HEK293T (cell line): ENCODE data around the gene CEP350.

Source experiments
- CTCF ChIA-PET: fragments of 350-600 bp; formaldehyde crosslinking; extraction: SDS; loops from one replicate; lab custom pipeline; 2021; ENCODE audit warnings: antibody characterized with exemption, inconsistent platforms; lab: Yijun Ruan, JAX
- POLR2A ChIA-PET: fragments of 350-600 bp; formaldehyde crosslinking; extraction: SDS; loops from one replicate; lab custom pipeline; 2020; ENCODE audit warnings: antibody characterized with exemption, inconsistent platforms; lab: Yijun Ruan, JAX
- DNase-seq: peaks from one replicate; pipeline ENCODE4 v3.0.0; 2012; ENCODE audit warnings: mixed read lengths; ENCODE audit errors: extremely low spot score
- ARNT ChIP-seq: fragments of 450-650 bp; IDR thresholded peaks from 2 replicates; pipeline ENCODE4 v1.6.1; 2017; ENCODE audit warnings: mild to moderate bottlenecking
- BHLHE40 ChIP-seq: fragments of 450-650 bp; IDR thresholded peaks from 2 replicates; pipeline ENCODE4 v1.6.1; 2016; ENCODE audit warnings: mild to moderate bottlenecking, moderate library complexity, borderline replicate concordance
- CTBP1 ChIP-seq: fragments of 450-650 bp; IDR thresholded peaks from 2 replicates; pipeline ENCODE4 v1.6.1; 2016; ENCODE audit warnings: borderline replicate concordance
- ELF4 ChIP-seq: fragments of 450-650 bp; IDR thresholded peaks from 2 replicates; pipeline ENCODE4 v1.6.1; 2017; ENCODE audit warnings: antibody characterized with exemption
- FOXA1 ChIP-seq: fragments of 450-650 bp; IDR thresholded peaks from 2 replicates; pipeline ENCODE4 v1.6.1; 2016; ENCODE audit warnings: mild to moderate bottlenecking
- FOXK2 ChIP-seq: fragments of 450-650 bp; IDR thresholded peaks from 2 replicates; pipeline ENCODE4 v1.6.1; 2016; ENCODE audit warnings: mild to moderate bottlenecking
- FOXM1 ChIP-seq: fragments of 450-650 bp; IDR thresholded peaks from 2 replicates; pipeline ENCODE4 v1.6.1; 2017; ENCODE audit warnings: mild to moderate bottlenecking, borderline replicate concordance
- HDGF ChIP-seq: fragments of 450-650 bp; IDR thresholded peaks from 2 replicates; pipeline ENCODE4 v1.6.1; 2017; ENCODE audit warnings: antibody characterized with exemption, borderline replicate concordance
- L3MBTL2 ChIP-seq: fragments of 450-650 bp; conservative IDR thresholded peaks from 2 replicates; pipeline ENCODE4 v1.6.1; 2016; ENCODE audit warnings: mild to moderate bottlenecking
- LEF1 ChIP-seq: fragments of 450-650 bp; IDR thresholded peaks from 2 replicates; pipeline ENCODE4 v1.6.1; 2017; ENCODE audit warnings: mild to moderate bottlenecking, borderline replicate concordance
- NFRKB ChIP-seq: fragments of 450-650 bp; IDR thresholded peaks from 2 replicates; pipeline ENCODE4 v1.6.1; 2016; ENCODE audit warnings: mild to moderate bottlenecking, moderate library complexity
- PKNOX1 ChIP-seq: fragments of 450-650 bp; IDR thresholded peaks from 2 replicates; pipeline ENCODE4 v1.6.1; 2016
- SP1 ChIP-seq: fragments of 450-650 bp; IDR thresholded peaks from 2 replicates; pipeline ENCODE4 v1.6.1; 2017
- SUZ12 ChIP-seq: fragments of 450-650 bp; IDR thresholded peaks from 2 replicates; pipeline ENCODE4 v1.6.1; 2016; ENCODE audit warnings: mild to moderate bottlenecking
- TARDBP ChIP-seq: fragments of 450-650 bp; IDR thresholded peaks from 2 replicates; pipeline ENCODE4 v1.6.1; 2016
- ZNF384 ChIP-seq: fragments of 450-650 bp; IDR thresholded peaks from 2 replicates; pipeline ENCODE4 v1.6.1; 2016

Gene CEP350

DNA sequence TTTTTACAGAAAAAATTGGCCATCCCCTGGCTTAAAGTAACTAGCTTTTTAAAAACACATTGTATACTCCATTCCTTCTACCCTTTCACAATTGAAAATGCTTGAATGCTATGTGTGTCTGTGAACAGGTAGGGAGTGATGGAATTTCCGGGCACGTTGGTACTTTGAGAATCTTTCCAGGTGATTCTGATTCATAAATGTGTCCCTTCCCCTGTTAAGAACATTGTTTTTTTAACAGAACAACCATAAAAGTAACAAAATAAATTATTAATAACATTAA is 142.7 kb downstream of the CEP350 start:
- POLR2A ChIA-PET, result no interaction called here
- DNase-seq, result no peak
- CTCF ChIA-PET, result interaction anchor here (1.2 kb wide), 1 partner anchor 9 kb away, joined by 5 read pairs; no protein-coding TSS in a partner anchor
- TF ChIP-seq CTBP1 (no peak), ARNT (no peak), TARDBP (no peak)

DNA sequence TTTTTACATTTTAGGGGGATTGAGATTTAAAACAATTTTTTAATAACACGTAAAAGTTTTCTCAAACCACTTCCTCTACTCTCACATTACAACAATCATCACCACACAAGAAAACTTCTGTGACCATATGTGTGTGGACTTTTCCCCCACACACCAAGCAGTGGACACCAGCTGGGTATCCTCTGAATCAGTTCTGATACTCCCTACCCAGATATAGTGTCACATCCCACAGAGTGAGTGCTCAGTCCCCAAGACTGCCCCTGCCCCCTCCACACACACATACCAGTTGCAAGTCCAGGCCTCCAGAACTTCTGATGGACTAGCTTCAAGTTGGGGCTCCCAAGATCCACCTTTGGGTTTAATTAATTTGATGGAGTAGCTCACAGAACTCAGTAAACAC is 146.8 kb downstream of the CEP350 start:
- ChIA-PET CTCF (no interaction called here), POLR2A (no interaction called here)
- TF ChIP-seq BHLHE40 (no peak), TARDBP (no peak), FOXK2 (no peak), SUZ12 (no peak), FOXM1 (no peak), PKNOX1 (no peak), NFRKB (no peak), FOXA1 (no peak), HDGF (no peak)
- DNase-seq, result no peak

DNA sequence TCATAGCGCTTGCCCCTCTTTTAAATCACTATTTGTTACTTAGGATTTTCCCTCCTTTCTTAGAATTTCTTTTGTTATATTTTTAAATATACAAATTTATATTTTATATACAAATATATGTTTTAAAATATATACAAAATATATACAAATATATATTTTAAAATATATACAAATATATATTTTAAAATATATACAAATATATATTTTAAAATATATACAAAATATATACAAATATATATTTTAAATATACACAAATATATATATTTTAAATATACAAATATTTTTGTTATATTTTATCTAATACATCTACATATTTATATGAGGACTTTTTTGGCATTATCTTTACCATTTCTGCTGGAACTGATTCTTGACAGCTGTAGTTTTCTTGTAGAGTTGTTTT is 149.2 kb downstream of the CEP350 start:
- no peak for DNase-seq
- ChIA-PET POLR2A (no interaction called here), CTCF (no interaction called here)
- no peak for TF ChIP-seq FOXM1
- TF ChIP-seq HDGF, result no peak
- no peak for TF ChIP-seq NFRKB
- no peak for TF ChIP-seq PKNOX1
- no peak for TF ChIP-seq BHLHE40
- no peak for TF ChIP-seq FOXK2
- no peak for TF ChIP-seq ARNT
- TF ChIP-seq TARDBP, result no peak
- TF ChIP-seq SP1, result no peak
- no peak for TF ChIP-seq SUZ12
- TF ChIP-seq CTBP1, result no peak
- TF ChIP-seq LEF1, result no peak
- TF ChIP-seq L3MBTL2, result no peak
- no peak for TF ChIP-seq ELF4
- no peak for TF ChIP-seq FOXA1

DNA sequence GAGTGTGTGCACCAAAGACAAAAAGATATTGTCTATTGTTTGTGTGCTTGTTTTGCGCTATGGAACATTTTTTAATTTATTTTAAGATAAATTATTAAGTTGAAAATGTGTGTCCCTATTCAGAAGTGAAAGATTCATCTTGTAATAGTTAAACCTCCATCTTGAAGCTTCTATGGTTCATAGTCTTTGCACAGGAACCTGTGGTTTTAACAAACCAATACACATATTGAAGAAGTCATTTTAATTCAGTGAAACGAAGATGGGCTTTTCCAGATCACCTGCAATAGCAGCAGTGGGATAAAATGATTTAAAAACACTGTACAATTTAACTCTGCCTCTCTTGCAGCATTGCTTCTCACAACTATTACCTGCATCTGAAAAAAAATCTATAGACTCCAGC is 157.5 kb downstream of the CEP350 start:
- no peak for DNase-seq
- CTCF ChIA-PET, result no interaction called here
- POLR2A ChIA-PET, result no interaction called here
- TF ChIP-seq BHLHE40 (no peak), FOXK2 (no peak), PKNOX1 (no peak), CTBP1 (no peak), FOXM1 (no peak), ELF4 (no peak), ARNT (no peak), FOXA1 (no peak), SUZ12 (no peak), L3MBTL2 (no peak), ZNF384 (no peak), NFRKB (no peak), SP1 (no peak), HDGF (no peak), TARDBP (no peak), LEF1 (no peak)

- TF ChIP-seq ARNT, result no peak
- no peak for TF ChIP-seq FOXM1
- no peak for TF ChIP-seq PKNOX1
- TF ChIP-seq CTBP1, result no peak
- no peak for TF ChIP-seq FOXA1
- TF ChIP-seq ZNF384, result no peak
- no peak for TF ChIP-seq SUZ12
- CTCF ChIA-PET, result no interaction called here
- POLR2A ChIA-PET, result no interaction called here
- no peak for DNase-seq
Observed at GRCh38 chr1:180112984-180113647, 158.5 kb downstream of the CEP350 start.

DNA sequence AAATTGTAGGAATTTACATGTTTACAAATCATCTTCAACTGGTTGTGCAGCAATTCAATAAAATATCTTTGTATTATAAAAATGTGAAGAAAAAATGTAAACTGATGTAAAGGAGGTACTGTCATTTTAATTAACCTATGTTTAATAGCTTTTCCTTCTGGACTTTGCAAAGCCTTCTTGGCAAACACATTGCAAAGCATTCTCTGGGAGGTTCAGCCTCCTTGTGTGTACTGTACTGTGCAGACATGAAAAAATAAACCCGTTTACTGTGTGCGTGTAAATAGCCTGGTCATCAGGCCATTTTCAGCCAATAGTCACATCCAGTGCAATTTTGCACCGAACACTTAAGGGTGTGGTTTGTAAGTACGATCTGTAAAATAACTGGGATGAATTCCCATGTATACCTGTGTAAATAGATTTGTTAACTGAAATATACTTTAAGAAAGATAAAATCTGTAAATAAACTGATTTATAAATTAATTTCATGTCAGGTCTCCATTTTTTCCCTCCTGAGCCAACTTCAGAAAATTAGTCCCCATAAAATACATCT is 159.9 kb downstream of the CEP350 start:
- ChIA-PET POLR2A (no interaction called here), CTCF (no interaction called here)
- DNase-seq, result no peak
- TF ChIP-seq BHLHE40, result no peak
- no peak for TF ChIP-seq SUZ12
- no peak for TF ChIP-seq ARNT
- TF ChIP-seq PKNOX1, result no peak
- no peak for TF ChIP-seq NFRKB
- TF ChIP-seq FOXK2, result no peak
- no peak for TF ChIP-seq HDGF
- TF ChIP-seq ZNF384, result no peak
- no peak for TF ChIP-seq TARDBP
- no peak for TF ChIP-seq FOXM1
- no peak for TF ChIP-seq L3MBTL2
- TF ChIP-seq SP1, result no peak
- no peak for TF ChIP-seq FOXA1
- TF ChIP-seq CTBP1, result no peak
- no peak for TF ChIP-seq ELF4
- TF ChIP-seq LEF1, result no peak
